ENCODE measurements around the gene CTNNA2.

DNA sequence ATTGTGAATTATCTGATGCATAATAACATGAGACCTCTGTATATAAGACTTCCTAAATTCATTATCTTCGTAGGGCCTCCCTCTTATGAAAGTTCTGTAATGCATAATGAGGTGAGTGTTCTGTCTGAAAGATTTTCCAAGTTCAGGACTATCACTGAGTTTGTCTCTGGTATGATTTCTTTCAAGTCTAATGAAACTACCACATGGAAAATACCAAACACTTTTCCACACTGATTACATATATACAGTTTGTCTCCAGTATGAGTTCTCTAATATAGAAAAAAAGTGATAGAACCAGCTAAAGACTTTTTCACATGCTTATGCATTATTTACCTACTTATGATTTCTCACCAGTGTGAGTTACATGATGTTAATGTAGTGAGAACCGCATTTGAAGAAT is 34.7 kb downstream of the CTNNA2 start:
- TF ChIP-seq, protein P1, sequence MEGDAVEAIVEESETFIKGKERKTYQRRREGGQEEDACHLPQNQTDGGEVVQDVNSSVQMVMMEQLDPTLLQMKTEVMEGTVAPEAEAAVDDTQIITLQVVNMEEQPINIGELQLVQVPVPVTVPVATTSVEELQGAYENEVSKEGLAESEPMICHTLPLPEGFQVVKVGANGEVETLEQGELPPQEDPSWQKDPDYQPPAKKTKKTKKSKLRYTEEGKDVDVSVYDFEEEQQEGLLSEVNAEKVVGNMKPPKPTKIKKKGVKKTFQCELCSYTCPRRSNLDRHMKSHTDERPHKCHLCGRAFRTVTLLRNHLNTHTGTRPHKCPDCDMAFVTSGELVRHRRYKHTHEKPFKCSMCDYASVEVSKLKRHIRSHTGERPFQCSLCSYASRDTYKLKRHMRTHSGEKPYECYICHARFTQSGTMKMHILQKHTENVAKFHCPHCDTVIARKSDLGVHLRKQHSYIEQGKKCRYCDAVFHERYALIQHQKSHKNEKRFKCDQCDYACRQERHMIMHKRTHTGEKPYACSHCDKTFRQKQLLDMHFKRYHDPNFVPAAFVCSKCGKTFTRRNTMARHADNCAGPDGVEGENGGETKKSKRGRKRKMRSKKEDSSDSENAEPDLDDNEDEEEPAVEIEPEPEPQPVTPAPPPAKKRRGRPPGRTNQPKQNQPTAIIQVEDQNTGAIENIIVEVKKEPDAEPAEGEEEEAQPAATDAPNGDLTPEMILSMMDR (IDR thresholded peaks at IDR 0.05): no peak
- TF ChIP-seq ZFX (IDR thresholded peaks at IDR 0.05; ENCODE audit: borderline replicate concordance): no peak

Measured in 22Rv1 (cell line).